ENCODE data around the gene PLEKHA4. TPM values are rescaled to one million over a fixed set of nuclear protein-coding genes. Genes with fewer than 3 reads are reported as not detected.

PLEKHA4 gene
- total and polyA plus RNA-seq, 10 of the 15 experiments (the other 5 are each of a cell fraction or from before 2014, with no cell fraction given): 0.13 to 10.0 (median 6.4) TPM; not detected in 1

- Histone ChIP-seq H2AFZ (ENCODE audit: control insufficient read depth, low read depth, low read length) (no peak overlapping the region), H3K9me3 (replicated peaks; ENCODE audit: control insufficient read depth, insufficient read depth, low read length) (peaks cover 2% of the 10 kb centered on the region; the same call in 2 of the 3 replicates), H3K27ac (ENCODE audit: control insufficient read depth, insufficient read depth) (peak overlapping the region; percentile 94), H3K4me1 (ENCODE audit: control insufficient read depth, insufficient read depth, low read length) (peaks cover 14% of the 10 kb centered on the region), H4K20me1 (ENCODE audit: control insufficient read depth, insufficient read depth) (no peaks in the 10 kb centered on the region), H3K4me2 (ENCODE audit: control insufficient read depth, insufficient read depth) (peak overlapping the region; percentile 98), H3K4me3 (peak overlapping the region; percentile 100), H3K9ac (ENCODE audit: control insufficient read depth, insufficient read depth, low read length) (peak overlapping the region; percentile 99), H3K27me3 (replicated peaks in 1 of 2; ENCODE audit: control insufficient read depth in 2 of 2, insufficient read depth in 2 of 2, low read length in 1 of 2) (no peaks in the 10 kb centered on the region), H3K79me2 (ENCODE audit: control insufficient read depth, insufficient read depth, low read length) (peaks cover 50% of the 10 kb centered on the region), H3K36me3 (ENCODE audit: control insufficient read depth in 2 of 2, insufficient read depth in 2 of 2, low read length in 1 of 2) (peaks cover 1 to 10% of the 10 kb centered on the region in 2 experiments; a peak in 2 of 4 replicates)
- POLR2A ChIA-PET: interaction anchor here (0.6 to 6.7 kb wide), 18 partner anchors 13 to 1545 kb away, joined by 3 to 64 read pairs (median 6); partner anchors contain the start of genes BAX, FTL, GYS1 and HSD17B14
- no TSS peak for BruUV-seq (replicated peaks)
- ATAC-seq (peak; percentile 57), FAIRE-seq (peak; percentile 31), DNase-seq (ENCODE audit: low read depth, low spot score) (peak; percentile 77)
- under 1% methylated on average over 14 of the region's 14 CpGs for WGBS (ENCODE audit: insufficient coverage, insufficient replicate concordance, low lambda C conversion rate, missing lambda C conversion rate)
- in situ Hi-C loops (cut with MboI) (no loop called here), intact Hi-C loops (cut with micrococcal nuclease; ENCODE audit: unreplicated experiment) (no loop called here)
- RAD21 ChIA-PET (ENCODE audit: unreplicated experiment): interaction anchor here (0.9 to 5.0 kb wide), 11 partner anchors 23 to 121 kb away, joined by 3 to 26 read pairs (median 8); partner anchors contain the start of genes FTL, GYS1, NUCB1 and RUVBL2
- SMC1A ChIA-PET (ENCODE audit: uncharacterized antibody, unreplicated experiment): interaction anchor here (0.9 to 4.0 kb wide), 7 partner anchors 14 to 97 kb away, joined by 3 to 28 read pairs (median 12); partner anchors contain the start of genes FTL and NUCB1
- CTCF ChIA-PET: interaction anchor here (1.2 to 3.6 kb wide), 7 partner anchors 27 to 120 kb away, joined by 3 to 22 read pairs (median 5); partner anchors contain the start of genes GYS1, NUCB1 and RUVBL2
- TF ChIP-seq BMI1 (IDR thresholded peaks at IDR 0.05; ENCODE audit: borderline replicate concordance): peak; percentile 74
- no peak for TF ChIP-seq MYC (IDR thresholded peaks at IDR 0.05; ENCODE audit: insufficient read depth, insufficient read length, insufficient replicate concordance, low read length, severe bottlenecking)
- peak; percentile 84 for TF ChIP-seq FOXK2 (IDR thresholded peaks at IDR 0.05)
- no peak for TF ChIP-seq NFYB (IDR thresholded peaks at IDR 0.05; ENCODE audit: insufficient read depth, low read depth, low read length)
- no peak for TF ChIP-seq NR2C1 (IDR thresholded peaks at IDR 0.05)
- TF ChIP-seq RB1 (IDR thresholded peaks at IDR 0.05; ENCODE audit: borderline replicate concordance): no peak
- no peak for TF ChIP-seq TCF12 (IDR thresholded peaks at IDR 0.05; ENCODE audit: low read depth, low read length)
- no peak for TF ChIP-seq POU2F2 (IDR thresholded peaks at IDR 0.05; ENCODE audit: borderline replicate concordance, low read depth, low read length)
- peak; percentile 62; the same call in 1 of the 2 replicates for TF ChIP-seq CBFB (IDR thresholded peaks at IDR 0.05; ENCODE audit: low read depth)
- 0 out of 4 replicates have a peak, but pooled peaks of 1 of the 2 experiments have one; percentile 17 for TF ChIP-seq EP300 (IDR thresholded peaks at IDR 0.05; ENCODE audit: borderline replicate concordance in 1 of 2, control insufficient read depth in 1 of 2, low read depth in 2 of 2, low read length in 2 of 2)
- TF ChIP-seq, protein P1, sequence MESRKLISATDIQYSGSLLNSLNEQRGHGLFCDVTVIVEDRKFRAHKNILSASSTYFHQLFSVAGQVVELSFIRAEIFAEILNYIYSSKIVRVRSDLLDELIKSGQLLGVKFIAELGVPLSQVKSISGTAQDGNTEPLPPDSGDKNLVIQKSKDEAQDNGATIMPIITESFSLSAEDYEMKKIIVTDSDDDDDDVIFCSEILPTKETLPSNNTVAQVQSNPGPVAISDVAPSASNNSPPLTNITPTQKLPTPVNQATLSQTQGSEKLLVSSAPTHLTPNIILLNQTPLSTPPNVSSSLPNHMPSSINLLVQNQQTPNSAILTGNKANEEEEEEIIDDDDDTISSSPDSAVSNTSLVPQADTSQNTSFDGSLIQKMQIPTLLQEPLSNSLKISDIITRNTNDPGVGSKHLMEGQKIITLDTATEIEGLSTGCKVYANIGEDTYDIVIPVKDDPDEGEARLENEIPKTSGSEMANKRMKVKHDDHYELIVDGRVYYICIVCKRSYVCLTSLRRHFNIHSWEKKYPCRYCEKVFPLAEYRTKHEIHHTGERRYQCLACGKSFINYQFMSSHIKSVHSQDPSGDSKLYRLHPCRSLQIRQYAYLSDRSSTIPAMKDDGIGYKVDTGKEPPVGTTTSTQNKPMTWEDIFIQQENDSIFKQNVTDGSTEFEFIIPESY (IDR thresholded peaks at IDR 0.05): no peak
- no peak for TF ChIP-seq E2F4 (IDR thresholded peaks at IDR 0.05; ENCODE audit: low read depth, low read length)
- TF ChIP-seq SMAD1 (IDR thresholded peaks at IDR 0.05; ENCODE audit: low read depth, partially characterized antibody): no peak
- no peak for TF ChIP-seq NFXL1 (IDR thresholded peaks at IDR 0.05; ENCODE audit: borderline replicate concordance)
- TF ChIP-seq KAT2A (conservative IDR thresholded peaks at IDR 0.05; ENCODE audit: control insufficient read depth, low read depth, low read length): no peak
- TF ChIP-seq HDGF (IDR thresholded peaks at IDR 0.05): no peak
- TF ChIP-seq HSF1 (IDR thresholded peaks at IDR 0.05; ENCODE audit: low read depth, low read length): no peak
- TF ChIP-seq EED (IDR thresholded peaks at IDR 0.05; ENCODE audit: low read depth): no peak
- no peak for TF ChIP-seq SMAD5 (IDR thresholded peaks at IDR 0.05; ENCODE audit: low read depth)
These were observed 4.6 kb upstream of the PLEKHA4 start for GRCh38 chr19:48872884-48873475.
